Urothelium cell line (cell line): Measurements from ENCODE around the gene REEP2.
"Not testable (repeated sequence)": the region's sequence is repeated elsewhere in the genome, so short reads cannot be mapped to it uniquely, and the experiment has no call there.

Source experiments
- DNase-seq: peaks from one replicate; pipeline ENCODE4 v3.0.0; 2011; ENCODE audit warnings: low spot score, mixed read lengths
- FAIRE-seq: peaks from 2 replicates; lab custom pipeline; 2011; peaks lifted over from hg19 to GRCh38; lab: Jason Lieb, UNC

The REEP2 gene

DNA sequence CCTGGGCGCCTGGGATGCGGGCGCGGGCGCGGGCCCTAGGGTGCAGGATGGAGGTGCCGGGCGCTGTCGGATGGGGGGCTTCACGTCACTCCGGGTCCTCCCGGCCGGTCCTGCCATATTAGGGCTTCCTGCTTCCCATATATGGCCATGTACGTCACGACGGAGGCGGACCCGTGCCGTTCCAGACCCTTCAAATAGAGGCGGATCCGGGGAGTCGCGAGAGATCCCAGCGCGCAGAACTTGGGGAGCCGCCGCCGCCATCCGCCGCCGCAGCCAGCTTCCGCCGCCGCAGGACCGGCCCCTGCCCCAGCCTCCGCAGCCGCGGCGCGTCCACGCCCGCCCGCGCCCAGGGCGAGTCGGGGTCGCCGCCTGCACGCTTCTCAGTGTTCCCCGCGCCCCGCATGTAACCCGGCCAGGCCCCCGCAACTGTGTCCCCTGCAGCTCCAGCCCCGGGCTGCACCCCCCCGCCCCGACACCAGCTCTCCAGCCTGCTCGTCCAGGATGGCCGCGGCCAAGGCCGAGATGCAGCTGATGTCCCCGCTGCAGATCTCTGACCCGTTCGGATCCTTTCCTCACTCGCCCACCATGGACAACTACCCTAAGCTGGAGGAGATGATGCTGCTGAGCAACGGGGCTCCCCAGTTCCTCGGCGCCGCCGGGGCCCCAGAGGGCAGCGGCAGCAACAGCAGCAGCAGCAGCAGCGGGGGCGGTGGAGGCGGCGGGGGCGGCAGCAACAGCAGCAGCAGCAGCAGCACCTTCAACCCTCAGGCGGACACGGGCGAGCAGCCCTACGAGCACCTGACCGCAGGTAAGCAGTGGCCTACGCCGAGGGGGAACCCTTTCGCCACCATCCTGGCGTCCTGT is 26.6 kb downstream of the REEP2 start, which contains the start of gene EGR1:
Gene EGR1, plus strand, starts transcription at position 219 of the 864 bp plus-strand sequence. Its CDS starts 283 bp downstream, at position 502.
- DNase-seq (peak; percentile 84), FAIRE-seq (no peak)

DNA sequence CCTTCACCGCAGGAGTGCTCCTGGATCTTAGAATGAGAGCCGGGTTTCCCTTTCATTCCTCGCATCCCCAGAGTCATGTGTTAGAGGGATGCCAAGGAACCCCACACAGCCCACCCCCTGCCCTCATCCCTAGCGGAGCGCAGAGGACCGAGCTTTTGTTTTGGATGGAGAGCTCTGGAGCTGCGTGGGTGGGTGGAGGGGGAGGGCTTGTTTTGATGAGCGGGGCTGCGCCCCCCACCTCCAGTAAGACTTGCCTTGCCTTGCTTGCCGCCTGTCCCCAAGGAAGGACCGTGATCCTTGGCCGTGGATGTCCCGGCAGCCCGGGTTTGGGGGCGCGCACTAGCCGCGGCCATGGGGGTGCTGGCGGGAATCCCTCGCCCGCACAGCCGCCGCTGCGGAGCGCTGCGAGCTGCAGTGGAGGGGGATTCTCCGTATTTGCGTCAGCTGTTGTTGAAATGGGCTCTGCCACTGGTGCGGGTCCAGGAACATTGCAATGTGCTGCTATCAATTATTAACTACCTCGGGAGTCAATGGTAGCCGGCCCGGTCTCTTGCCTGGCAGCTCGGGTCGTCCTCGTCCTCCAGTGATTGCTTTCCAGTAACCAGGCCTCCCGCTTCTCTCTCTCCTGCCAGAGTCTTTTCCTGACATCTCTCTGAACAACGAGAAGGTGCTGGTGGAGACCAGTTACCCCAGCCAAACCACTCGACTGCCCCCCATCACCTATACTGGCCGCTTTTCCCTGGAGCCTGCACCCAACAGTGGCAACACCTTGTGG is 27.5 kb downstream of the REEP2 start:
- FAIRE-seq (no peak), DNase-seq (peak; percentile 14)

DNA sequence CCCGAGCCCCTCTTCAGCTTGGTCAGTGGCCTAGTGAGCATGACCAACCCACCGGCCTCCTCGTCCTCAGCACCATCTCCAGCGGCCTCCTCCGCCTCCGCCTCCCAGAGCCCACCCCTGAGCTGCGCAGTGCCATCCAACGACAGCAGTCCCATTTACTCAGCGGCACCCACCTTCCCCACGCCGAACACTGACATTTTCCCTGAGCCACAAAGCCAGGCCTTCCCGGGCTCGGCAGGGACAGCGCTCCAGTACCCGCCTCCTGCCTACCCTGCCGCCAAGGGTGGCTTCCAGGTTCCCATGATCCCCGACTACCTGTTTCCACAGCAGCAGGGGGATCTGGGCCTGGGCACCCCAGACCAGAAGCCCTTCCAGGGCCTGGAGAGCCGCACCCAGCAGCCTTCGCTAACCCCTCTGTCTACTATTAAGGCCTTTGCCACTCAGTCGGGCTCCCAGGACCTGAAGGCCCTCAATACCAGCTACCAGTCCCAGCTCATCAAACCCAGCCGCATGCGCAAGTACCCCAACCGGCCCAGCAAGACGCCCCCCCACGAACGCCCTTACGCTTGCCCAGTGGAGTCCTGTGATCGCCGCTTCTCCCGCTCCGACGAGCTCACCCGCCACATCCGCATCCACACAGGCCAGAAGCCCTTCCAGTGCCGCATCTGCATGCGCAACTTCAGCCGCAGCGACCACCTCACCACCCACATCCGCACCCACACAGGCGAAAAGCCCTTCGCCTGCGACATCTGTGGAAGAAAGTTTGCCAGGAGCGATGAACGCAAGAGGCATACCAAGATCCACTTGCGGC is 28.2 kb downstream of the REEP2 start:
- FAIRE-seq (no peak), DNase-seq (peak; percentile 2)

DNA sequence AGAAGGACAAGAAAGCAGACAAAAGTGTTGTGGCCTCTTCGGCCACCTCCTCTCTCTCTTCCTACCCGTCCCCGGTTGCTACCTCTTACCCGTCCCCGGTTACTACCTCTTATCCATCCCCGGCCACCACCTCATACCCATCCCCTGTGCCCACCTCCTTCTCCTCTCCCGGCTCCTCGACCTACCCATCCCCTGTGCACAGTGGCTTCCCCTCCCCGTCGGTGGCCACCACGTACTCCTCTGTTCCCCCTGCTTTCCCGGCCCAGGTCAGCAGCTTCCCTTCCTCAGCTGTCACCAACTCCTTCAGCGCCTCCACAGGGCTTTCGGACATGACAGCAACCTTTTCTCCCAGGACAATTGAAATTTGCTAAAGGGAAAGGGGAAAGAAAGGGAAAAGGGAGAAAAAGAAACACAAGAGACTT is 28.9 kb downstream of the REEP2 start:
- FAIRE-seq (no peak), DNase-seq (peak; percentile 2)

DNA sequence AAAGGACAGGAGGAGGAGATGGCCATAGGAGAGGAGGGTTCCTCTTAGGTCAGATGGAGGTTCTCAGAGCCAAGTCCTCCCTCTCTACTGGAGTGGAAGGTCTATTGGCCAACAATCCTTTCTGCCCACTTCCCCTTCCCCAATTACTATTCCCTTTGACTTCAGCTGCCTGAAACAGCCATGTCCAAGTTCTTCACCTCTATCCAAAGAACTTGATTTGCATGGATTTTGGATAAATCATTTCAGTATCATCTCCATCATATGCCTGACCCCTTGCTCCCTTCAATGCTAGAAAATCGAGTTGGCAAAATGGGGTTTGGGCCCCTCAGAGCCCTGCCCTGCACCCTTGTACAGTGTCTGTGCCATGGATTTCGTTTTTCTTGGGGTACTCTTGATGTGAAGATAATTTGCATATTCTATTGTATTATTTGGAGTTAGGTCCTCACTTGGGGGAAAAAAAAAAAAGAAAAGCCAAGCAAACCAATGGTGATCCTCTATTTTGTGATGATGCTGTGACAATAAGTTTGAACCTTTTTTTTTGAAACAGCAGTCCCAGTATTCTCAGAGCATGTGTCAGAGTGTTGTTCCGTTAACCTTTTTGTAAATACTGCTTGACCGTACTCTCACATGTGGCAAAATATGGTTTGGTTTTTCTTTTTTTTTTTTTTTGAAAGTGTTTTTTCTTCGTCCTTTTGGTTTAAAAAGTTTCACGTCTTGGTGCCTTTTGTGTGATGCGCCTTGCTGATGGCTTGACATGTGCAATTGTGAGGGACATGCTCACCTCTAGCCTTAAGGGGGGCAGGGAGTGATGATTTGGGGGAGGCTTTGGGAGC is 29.5 kb downstream of the REEP2 start:
- DNase-seq (peak; percentile 0), FAIRE-seq (no peak)

GRCh38 chr5:138468966-138469539 is 30.2 kb downstream of the REEP2 start:
- DNase-seq (peak; percentile 1), FAIRE-seq (no peak)

- peak; percentile 8 for DNase-seq
- no peak for FAIRE-seq
Observed at GRCh38 chr5:138469540-138470321, 30.9 kb downstream of the REEP2 start.

GRCh38 chr5:138470322-138471051 is 31.6 kb downstream of the REEP2 start:
- peak; percentile 0 for DNase-seq

GRCh38 chr5:138471052-138471361 is 32.1 kb downstream of the REEP2 start:
- FAIRE-seq = no peak
- peak; percentile 0 for DNase-seq

More at GRCh38 chr5:138470322-138471051, 31.6 kb downstream of the REEP2 start:
- no peak for FAIRE-seq

DNA sequence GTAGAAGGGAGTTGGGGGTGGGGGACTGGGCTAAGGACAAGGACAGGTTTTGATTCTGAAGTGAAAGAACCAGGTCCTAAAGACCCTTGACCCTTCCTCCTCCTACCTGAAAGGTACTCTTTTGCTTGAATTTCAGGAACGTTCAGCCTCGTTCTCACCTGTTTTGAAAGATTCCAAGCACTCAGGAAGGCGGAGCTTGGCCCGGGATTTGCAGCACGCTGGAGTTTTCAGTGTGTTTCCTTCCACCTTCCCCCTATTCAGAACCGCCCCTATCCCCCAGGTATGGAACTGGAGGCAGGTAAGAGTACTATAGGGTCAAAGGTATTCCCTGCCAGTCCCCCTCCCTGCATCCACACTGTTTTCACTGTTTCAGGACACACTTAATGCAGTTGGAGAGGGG is 33.5 kb downstream of the REEP2 start:
- FAIRE-seq (no peak), DNase-seq (no peak)

DNA sequence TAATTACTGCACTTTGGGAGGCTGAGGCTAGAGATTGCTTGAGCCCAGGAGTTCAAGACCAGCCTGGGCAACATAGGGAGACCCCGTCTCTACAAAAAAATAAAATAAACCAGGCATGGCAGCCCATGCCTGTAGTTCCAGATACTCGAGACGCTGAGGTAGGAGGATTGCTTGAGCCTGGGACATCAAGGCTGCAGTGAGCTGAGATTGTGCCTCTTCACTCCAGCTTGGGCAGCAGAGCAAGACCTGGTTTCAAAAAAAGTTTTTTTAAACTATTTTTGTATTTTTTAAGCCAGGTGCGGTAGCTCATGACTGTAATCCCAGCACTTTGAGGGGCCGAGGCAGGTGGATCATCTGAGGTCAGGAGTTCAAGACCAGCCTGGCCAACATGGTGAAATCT is 34.3 kb downstream of the REEP2 start:
- FAIRE-seq, DNase-seq: not testable (repeated sequence)

DNA sequence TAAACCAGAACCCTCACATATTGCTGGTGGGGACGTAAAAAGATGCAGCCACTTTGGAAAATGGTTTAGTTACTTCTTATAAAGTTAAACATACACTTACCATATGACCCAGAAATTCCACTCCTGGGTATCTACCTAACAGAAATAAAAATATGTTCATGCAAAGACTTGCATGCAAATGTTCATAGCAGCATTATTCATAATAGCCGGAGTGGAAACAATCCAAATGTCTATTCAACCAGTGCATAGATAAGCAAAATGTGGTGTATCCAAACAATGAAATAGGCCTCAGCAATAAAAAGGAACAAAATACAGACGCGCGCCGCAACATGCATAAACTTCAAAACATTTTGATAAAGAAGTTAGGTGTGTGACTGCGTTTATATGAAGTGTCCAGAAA is 38.1 kb downstream of the REEP2 start:
- FAIRE-seq = no peak
- DNase-seq = no peak

GRCh38 chr5:138482638-138483037 is 43.8 kb downstream of the REEP2 start:
- no peak for FAIRE-seq
- no peak for DNase-seq

- DNase-seq (peak; percentile 44), FAIRE-seq (no peak)
Observed at GRCh38 chr5:138488481-138488945, 49.7 kb downstream of the REEP2 start.

DNA sequence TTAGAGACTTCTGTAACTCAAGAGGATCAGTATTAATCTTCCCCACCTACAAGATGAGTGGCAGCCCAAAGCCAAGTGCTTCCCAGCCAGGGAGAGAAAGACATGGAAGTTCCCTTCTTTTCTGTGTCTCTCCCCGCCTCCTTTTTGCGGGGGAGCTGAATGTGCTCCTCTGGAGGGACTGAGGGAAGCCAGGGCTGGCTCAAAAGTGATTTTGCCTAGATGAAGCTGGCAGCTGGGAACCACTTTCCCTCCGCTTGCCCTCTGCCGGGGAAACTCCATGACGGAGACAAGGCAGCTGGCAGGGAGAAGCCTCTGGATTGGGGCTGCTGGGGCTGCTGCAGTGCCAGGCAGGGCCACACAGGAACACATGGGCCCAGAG is 50.8 kb downstream of the REEP2 start:
- no peak for FAIRE-seq
- DNase-seq = no peak

DNA sequence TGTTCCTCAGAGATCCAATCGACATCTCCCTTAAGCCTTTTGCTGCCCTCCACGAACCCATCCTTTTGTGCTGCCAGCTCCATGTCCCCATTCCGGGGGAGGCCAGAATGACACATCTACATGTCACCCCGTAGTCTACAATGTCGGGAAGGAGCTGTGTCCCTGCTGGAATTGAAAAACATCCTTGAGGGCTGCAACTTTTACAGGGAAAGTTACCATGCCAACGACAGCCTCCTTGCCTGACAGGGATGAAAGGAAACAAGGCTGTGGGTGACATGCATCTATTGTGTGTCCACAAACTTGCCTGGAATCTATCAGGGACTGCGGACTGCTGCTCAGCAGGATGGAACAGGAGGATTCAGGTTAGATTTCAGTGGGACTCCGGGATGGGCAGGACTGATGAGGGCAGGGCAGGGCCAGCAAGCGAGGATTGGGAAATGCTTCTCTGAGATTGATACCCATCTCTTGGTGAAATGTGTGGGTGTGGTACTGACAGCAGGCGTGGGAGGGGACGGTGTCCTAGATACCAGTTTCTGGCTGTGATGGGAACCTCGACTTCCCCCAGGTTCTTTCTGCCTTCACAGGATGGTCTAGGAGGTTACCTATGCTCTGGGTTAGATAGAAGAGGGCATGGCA is 51.9 kb downstream of the REEP2 start:
- FAIRE-seq (no peak), DNase-seq (no peak)

GRCh38 chr5:138491284-138491648 is 52.4 kb downstream of the REEP2 start:
- DNase-seq (no peak), FAIRE-seq (no peak)
